HEK293 (cell line): ENCODE results near the gene MYO15B.

Source experiments
- CTCF ChIA-PET: fragments of 350-600 bp; formaldehyde crosslinking; extraction: SDS; loops from one replicate; lab custom pipeline; 2021; ENCODE audit warnings: antibody characterized with exemption; lab: Yijun Ruan, JAX
- POLR2A ChIA-PET: fragments of 300-600 bp; formaldehyde crosslinking; extraction: SDS; loops from one replicate; lab custom pipeline; 2020; ENCODE audit warnings: antibody characterized with exemption, inconsistent platforms; lab: Yijun Ruan, JAX
- H3K27ac ChIP-seq: fragments of 200-500 bp; sonication (Bioruptor generic); 2 replicates; pipeline ENCODE4 v1.5.1; 2014; ENCODE audit warnings: low read depth, low read length, control low read depth, inconsistent platforms; ENCODE audit errors: extremely low read depth
- H3K36me3 ChIP-seq, 2 experiments: fragments of 200-500 bp in 1 of 2; sonication (Bioruptor generic) in 1 of 2; 1 replicate in 1 of 2; 2 replicates in 1 of 2; pipeline ENCODE4 v1.5.1; 2014 to 2017; ENCODE audit warnings: inconsistent platforms in 2 of 2, low read length in 2 of 2; ENCODE audit not compliant: control insufficient read depth in 2 of 2, insufficient read depth in 1 of 2
- H3K4me1 ChIP-seq: fragments of 200-500 bp; sonication (Bioruptor generic); 2 replicates; pipeline ENCODE4 v1.5.1; 2014; ENCODE audit warnings: mild to moderate bottlenecking, low read length, inconsistent platforms; ENCODE audit not compliant: control insufficient read depth, insufficient read depth
- H3K4me3 ChIP-seq: 2 replicates; pipeline ENCODE4 v1.5.1; 2011; ENCODE audit warnings: low read depth, mild to moderate bottlenecking, control low read depth, low read length, moderate library complexity
- H3K9me3 ChIP-seq: fragments of 200-500 bp; sonication (Bioruptor generic); 2 replicates; pipeline ENCODE4 v1.5.1; 2014; ENCODE audit warnings: low read depth, low read length, inconsistent platforms; ENCODE audit not compliant: control insufficient read depth, insufficient read depth
- EGR2 ChIP-seq: fragments of 450-650 bp; formaldehyde crosslinking; IDR thresholded peaks from 2 replicates; pipeline ENCODE4 v1.5.1; 2016; ENCODE audit warnings: low read depth, missing biosample characterization, missing genetic modification characterization
- KLF16 ChIP-seq: fragments of 450-650 bp; formaldehyde crosslinking; IDR thresholded peaks from 2 replicates; pipeline ENCODE4 v1.5.1; 2017; ENCODE audit warnings: missing biosample characterization, missing genetic modification characterization
- OVOL3 ChIP-seq: fragments of 450-650 bp; formaldehyde crosslinking; IDR thresholded peaks from 2 replicates; pipeline ENCODE4 v1.5.1; 2016; ENCODE audit warnings: missing biosample characterization, missing genetic modification characterization
- PRDM1 ChIP-seq: fragments of 450-650 bp; formaldehyde crosslinking; IDR thresholded peaks from 2 replicates; pipeline ENCODE4; 2016; ENCODE audit warnings: missing biosample characterization, missing genetic modification characterization
- SP2 ChIP-seq: fragments of 450-650 bp; formaldehyde crosslinking; IDR thresholded peaks from 2 replicates; pipeline ENCODE4 v1.5.1; 2016; ENCODE audit warnings: missing biosample characterization, missing genetic modification characterization
- ZBTB8A ChIP-seq: fragments of 450-650 bp; formaldehyde crosslinking; IDR thresholded peaks from 2 replicates; pipeline ENCODE4 v1.5.1; 2016; ENCODE audit warnings: missing biosample characterization, missing genetic modification characterization
- ZFP3 ChIP-seq: fragments of 450-650 bp; formaldehyde crosslinking; IDR thresholded peaks from 2 replicates; pipeline ENCODE4 v1.5.1; 2016; ENCODE audit warnings: low read depth, missing biosample characterization, missing genetic modification characterization
- ZNF133 ChIP-seq: fragments of 450-650 bp; formaldehyde crosslinking; IDR thresholded peaks from 2 replicates; pipeline ENCODE4 v1.5.1; 2016; ENCODE audit warnings: missing biosample characterization, missing genetic modification characterization
- ZNF140 ChIP-seq: fragments of 450-650 bp; formaldehyde crosslinking; IDR thresholded peaks from 2 replicates; pipeline ENCODE4 v1.5.1; 2016; ENCODE audit warnings: missing biosample characterization, missing genetic modification characterization
- ZNF155 ChIP-seq: fragments of 450-650 bp; formaldehyde crosslinking; IDR thresholded peaks from 2 replicates; pipeline ENCODE4 v1.5.1; 2016; ENCODE audit warnings: missing biosample characterization, missing genetic modification characterization
- ZNF157 ChIP-seq: fragments of 450-650 bp; formaldehyde crosslinking; IDR thresholded peaks from 2 replicates; pipeline ENCODE4 v1.5.1; 2016; ENCODE audit warnings: missing biosample characterization, missing genetic modification characterization
- ZNF26 ChIP-seq: fragments of 450-650 bp; formaldehyde crosslinking; IDR thresholded peaks from 2 replicates; pipeline ENCODE4 v1.5.1; 2016; ENCODE audit warnings: missing biosample characterization, missing genetic modification characterization
- ZNF324 ChIP-seq: fragments of 450-650 bp; formaldehyde crosslinking; IDR thresholded peaks from 2 replicates; pipeline ENCODE4 v1.5.1; 2016; ENCODE audit warnings: missing biosample characterization, missing genetic modification characterization
- ZNF366 ChIP-seq: fragments of 450-650 bp; formaldehyde crosslinking; conservative IDR thresholded peaks from 2 replicates; pipeline ENCODE4 v1.5.1; 2016; ENCODE audit warnings: missing biosample characterization, missing genetic modification characterization
- ZNF416 ChIP-seq: fragments of 450-650 bp; formaldehyde crosslinking; IDR thresholded peaks from 2 replicates; pipeline ENCODE4 v1.5.1; 2016; ENCODE audit warnings: missing biosample characterization, missing genetic modification characterization
- ZNF529 ChIP-seq: fragments of 450-650 bp; formaldehyde crosslinking; IDR thresholded peaks from 2 replicates; pipeline ENCODE4 v1.5.1; 2017; ENCODE audit warnings: missing genetic modification characterization, missing biosample characterization; ENCODE audit not compliant: insufficient replicate concordance
- ZNF548 ChIP-seq: fragments of 450-650 bp; formaldehyde crosslinking; IDR thresholded peaks from 2 replicates; pipeline ENCODE4 v1.5.1; 2016; ENCODE audit warnings: missing biosample characterization, missing genetic modification characterization
- ZNF549 ChIP-seq: fragments of 450-650 bp; IDR thresholded peaks from 2 replicates; pipeline ENCODE4 v1.5.1; 2018; ENCODE audit warnings: missing biosample characterization, missing genetic modification characterization, mild to moderate bottlenecking, inconsistent platforms, moderate library complexity
- ZNF580 ChIP-seq: fragments of 450-650 bp; formaldehyde crosslinking; IDR thresholded peaks from 2 replicates; pipeline ENCODE4 v1.5.1; 2016; ENCODE audit warnings: missing biosample characterization, missing genetic modification characterization
- ZNF610 ChIP-seq: fragments of 450-650 bp; formaldehyde crosslinking; IDR thresholded peaks from 2 replicates; pipeline ENCODE4 v1.5.1; 2016; ENCODE audit warnings: missing biosample characterization, missing genetic modification characterization, borderline replicate concordance
- ZNF658 ChIP-seq: fragments of 450-650 bp; formaldehyde crosslinking; IDR thresholded peaks from 2 replicates; pipeline ENCODE4; 2016; ENCODE audit warnings: missing biosample characterization, missing genetic modification characterization
- ZSCAN30 ChIP-seq: fragments of 450-650 bp; IDR thresholded peaks from 2 replicates; pipeline ENCODE4 v1.5.1; 2018; ENCODE audit warnings: missing biosample characterization, mild to moderate bottlenecking, missing genetic modification characterization, moderate library complexity
- TF ChIP-seq, protein P1 (sequence below): fragments of 450-650 bp; IDR thresholded peaks from 2 replicates; pipeline ENCODE4 v1.5.1; 2018; ENCODE audit warnings: missing biosample characterization, missing genetic modification characterization
- TF ChIP-seq, protein P2 (sequence below): fragments of 450-650 bp; formaldehyde crosslinking; IDR thresholded peaks from 2 replicates; pipeline ENCODE4 v1.5.1; 2016; ENCODE audit warnings: missing biosample characterization, missing genetic modification characterization

Gene MYO15B

DNA sequence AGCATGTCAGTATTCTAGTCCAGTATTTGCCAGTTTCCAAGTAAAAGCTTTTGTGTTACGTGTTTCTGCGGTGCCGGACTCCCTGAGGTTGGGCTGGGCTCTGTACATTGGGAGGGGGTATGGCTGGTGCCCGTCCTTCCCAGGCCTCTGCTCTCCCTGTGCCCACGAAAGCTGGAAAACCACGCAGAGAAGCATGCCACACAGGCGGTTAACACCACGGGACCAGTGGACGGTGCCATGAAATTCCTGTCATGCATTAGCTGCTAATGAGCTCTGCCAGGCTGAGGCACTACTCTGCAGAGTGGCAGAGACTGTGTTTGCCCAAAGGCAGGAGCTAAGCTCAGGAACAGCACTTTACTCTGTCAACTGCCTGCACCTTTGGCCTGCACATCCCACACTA lies 53.7 kb downstream of the MYO15B start (continued):
- TF ChIP-seq ZNF26 (tag by site-specific recombination) (no peak), EGR2 (tag by site-specific recombination) (no peak), ZNF529 (tag by site-specific recombination) (no peak), ZNF155 (tag by site-specific recombination) (no peak), ZNF366 (tag by site-specific recombination) (no peak), ZNF324 (no peak)

DNA sequence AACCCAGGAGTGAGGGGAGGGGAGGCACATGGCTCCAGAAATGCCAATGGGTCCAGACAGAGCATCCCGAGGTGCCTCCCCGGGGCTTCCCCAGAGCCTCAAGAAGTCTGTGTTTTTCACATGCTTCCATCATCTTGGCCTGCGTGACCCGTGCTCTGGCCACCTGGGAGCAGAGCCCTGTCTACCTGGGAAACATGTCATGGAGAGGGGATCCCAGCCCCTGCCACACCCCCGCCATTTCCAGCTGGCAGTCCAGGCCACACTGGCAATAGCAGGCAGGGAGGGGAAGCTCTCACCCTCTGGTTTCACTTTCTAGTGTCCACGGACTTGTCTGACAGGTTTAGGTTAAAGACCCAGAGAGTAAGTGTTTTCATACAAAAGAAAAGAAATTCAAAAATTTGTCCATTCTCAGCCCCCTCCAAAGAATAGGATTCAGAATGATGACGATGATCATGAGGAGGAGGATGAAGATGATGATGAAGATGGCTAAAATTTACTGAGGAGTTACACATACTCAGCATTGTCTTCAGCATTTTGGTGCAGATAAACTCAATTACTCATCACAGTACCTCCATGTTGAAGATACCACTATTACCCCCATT lies 54.7 kb downstream of the MYO15B start:
- no peaks in the 10 kb centered on the region for H3K4me1 ChIP-seq
- no peaks in the 10 kb centered on the region for H3K9me3 ChIP-seq
- POLR2A ChIA-PET, result interaction anchor here (0.7 to 1.0 kb wide), 2 partner anchors 13 to 15 kb away, joined by 3 read pairs; no protein-coding TSS in a partner anchor
- H3K36me3 ChIP-seq, result peaks cover 9 to 70% of the 10 kb centered on the region in 2 experiments; a peak in 2 of 3 replicates
- TF ChIP-seq KLF16 (tag by site-specific recombination) (no peak), ZBTB8A (tag by site-specific recombination) (no peak)
- TF ChIP-seq, protein P1, sequence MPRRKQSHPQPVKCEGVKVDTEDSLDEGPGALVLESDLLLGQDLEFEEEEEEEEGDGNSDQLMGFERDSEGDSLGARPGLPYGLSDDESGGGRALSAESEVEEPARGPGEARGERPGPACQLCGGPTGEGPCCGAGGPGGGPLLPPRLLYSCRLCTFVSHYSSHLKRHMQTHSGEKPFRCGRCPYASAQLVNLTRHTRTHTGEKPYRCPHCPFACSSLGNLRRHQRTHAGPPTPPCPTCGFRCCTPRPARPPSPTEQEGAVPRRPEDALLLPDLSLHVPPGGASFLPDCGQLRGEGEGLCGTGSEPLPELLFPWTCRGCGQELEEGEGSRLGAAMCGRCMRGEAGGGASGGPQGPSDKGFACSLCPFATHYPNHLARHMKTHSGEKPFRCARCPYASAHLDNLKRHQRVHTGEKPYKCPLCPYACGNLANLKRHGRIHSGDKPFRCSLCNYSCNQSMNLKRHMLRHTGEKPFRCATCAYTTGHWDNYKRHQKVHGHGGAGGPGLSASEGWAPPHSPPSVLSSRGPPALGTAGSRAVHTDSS (tag by site-specific recombination), result peak; percentile 97
- CTCF ChIA-PET, result interaction anchor here (0.6 to 22.8 kb wide), 7 partner anchors 10 to 108 kb away, joined by 3 to 410 read pairs (median 4); partner anchors contain the start of gene SMIM5
- no peak overlapping the region for H3K27ac ChIP-seq
- H3K4me3 ChIP-seq, result no peak overlapping the region

DNA sequence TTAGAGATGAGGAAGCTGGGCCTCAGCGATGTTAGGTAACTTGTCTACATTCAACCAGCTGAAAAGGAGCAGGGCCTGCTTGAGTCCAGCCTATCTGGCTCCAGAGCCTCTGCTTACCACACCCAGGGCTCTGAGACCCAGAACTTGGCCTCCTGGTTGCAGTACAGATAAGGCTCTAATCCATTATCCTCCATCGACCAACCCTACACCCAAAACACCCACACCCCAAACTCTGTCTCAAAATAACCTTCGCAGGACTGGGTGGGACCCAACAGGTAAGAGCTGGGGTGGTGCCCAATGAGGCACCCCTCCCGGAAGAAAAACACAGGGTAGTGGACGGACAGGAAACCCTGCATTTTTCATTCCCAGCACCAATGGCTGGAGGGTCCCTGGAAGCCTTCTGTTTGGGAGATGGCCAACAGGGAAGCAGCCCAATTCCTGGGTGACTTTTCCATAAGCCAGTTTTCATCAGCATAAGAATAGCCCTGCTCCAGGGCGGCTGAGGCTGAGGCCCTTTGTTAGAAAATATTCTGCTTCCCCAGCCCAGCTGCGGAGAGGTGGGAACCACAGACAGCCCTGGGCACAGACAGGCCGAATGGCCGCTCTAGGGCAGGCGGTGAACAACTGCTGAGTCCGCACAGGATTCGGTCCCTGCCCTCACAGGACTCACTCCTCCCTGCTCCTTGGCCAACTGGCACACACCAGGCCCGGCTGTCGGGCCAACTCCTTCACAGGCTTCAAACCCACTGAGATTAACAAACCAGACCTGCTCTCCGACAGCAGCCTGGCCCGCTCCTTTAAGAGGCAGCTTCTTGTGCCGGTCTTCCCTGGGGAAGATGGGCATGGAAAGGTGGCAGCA lies 55.4 kb downstream of the MYO15B start:
- ChIA-PET POLR2A (interaction anchor here (1.4 kb wide), 1 partner anchor 137 kb away, joined by 3 read pairs; no protein-coding TSS in a partner anchor), CTCF (interaction anchor here (0.9 to 22.8 kb wide), 4 partner anchors 9 to 43 kb away, joined by 3 to 410 read pairs (median 14); partner anchors contain the start of gene SMIM5)
- H3K4me3 ChIP-seq, result no peak overlapping the region
- TF ChIP-seq ZNF416 (no peak), ZNF548 (tag by site-specific recombination) (no peak), OVOL3 (no peak), ZFP3 (tag by site-specific recombination) (no peak), ZNF549 (no peak), SP2 (no peak), ZNF610 (tag by site-specific recombination) (no peak), ZNF580 (no peak), ZNF133 (tag by site-specific recombination) (no peak), ZSCAN30 (tag by site-specific recombination) (no peak), ZNF157 (tag by site-specific recombination) (no peak), PRDM1 (tag by site-specific recombination) (no peak), ZNF140 (no peak), ZNF658 (no peak)
- TF ChIP-seq, protein P2, sequence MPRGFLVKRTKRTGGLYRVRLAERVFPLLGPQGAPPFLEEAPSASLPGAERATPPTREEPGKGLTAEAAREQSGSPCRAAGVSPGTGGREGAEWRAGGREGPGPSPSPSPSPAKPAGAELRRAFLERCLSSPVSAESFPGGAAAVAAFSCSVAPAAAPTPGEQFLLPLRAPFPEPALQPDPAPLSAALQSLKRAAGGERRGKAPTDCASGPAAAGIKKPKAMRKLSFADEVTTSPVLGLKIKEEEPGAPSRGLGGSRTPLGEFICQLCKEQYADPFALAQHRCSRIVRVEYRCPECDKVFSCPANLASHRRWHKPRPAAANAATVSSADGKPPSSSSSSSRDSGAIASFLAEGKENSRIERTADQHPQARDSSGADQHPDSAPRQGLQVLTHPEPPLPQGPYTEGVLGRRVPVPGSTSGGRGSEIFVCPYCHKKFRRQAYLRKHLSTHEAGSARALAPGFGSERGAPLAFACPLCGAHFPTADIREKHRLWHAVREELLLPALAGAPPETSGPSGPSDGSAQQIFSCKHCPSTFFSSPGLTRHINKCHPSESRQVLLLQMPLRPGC (tag by site-specific recombination), result no peak

More for the DNA sequence above, 55.4 kb downstream of the MYO15B start:
- H3K36me3 ChIP-seq, result peaks cover 9 to 71% of the 10 kb centered on the region in 2 experiments; a peak in 2 of 3 replicates
- H3K4me1 ChIP-seq, result no peaks in the 10 kb centered on the region
- no peaks in the 10 kb centered on the region for H3K9me3 ChIP-seq
- H3K27ac ChIP-seq, result no peak overlapping the region
